ENCODE data around the gene PPM1A. TPM values are rescaled to one million over a fixed set of nuclear protein-coding genes. Genes with fewer than 3 reads are reported as not detected.

Gene PPM1A
- total RNA-seq, 1 experiment from 2014 or later, result 38.9 TPM

DNA sequence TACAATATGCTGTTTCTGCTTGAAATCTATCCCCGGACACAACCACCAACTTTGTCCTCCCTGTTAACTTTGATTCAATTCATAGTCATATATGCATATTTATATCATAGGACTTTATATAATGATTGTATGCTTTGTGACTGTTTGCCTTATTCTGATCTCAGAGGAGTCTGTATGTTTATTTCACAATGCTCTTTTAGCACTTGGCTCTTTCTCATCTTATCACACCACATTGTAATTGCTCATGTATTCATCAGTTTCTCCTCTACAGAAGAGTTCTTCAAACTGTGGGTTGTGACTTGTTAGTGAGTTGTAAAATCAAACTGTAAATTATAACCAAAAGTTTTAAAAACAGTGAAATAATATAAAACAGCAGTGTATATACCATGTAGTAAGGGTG is 21.7 kb upstream of the PPM1A start:
- no TSS peak for BruUV-seq (replicated peaks)
- intact Hi-C loops (cut with micrococcal nuclease; ENCODE audit: unreplicated experiment), result no loop called here
- H3K4me3 Mint-ChIP-seq (ENCODE audit: low read depth, unreplicated experiment), result no peak overlapping the region
- DNase-seq, result no peak
- no peak overlapping the region for H3K27ac Mint-ChIP-seq (ENCODE audit: unreplicated experiment)
- no peaks in the 10 kb centered on the region for H3K4me1 Mint-ChIP-seq (ENCODE audit: low read depth, unreplicated experiment)
- no peaks in the 10 kb centered on the region for H3K9me3 Mint-ChIP-seq (ENCODE audit: low read depth, unreplicated experiment)
- H3K36me3 Mint-ChIP-seq (ENCODE audit: insufficient read depth, unreplicated experiment), result no peaks in the 10 kb centered on the region
- TF ChIP-seq, protein P1, sequence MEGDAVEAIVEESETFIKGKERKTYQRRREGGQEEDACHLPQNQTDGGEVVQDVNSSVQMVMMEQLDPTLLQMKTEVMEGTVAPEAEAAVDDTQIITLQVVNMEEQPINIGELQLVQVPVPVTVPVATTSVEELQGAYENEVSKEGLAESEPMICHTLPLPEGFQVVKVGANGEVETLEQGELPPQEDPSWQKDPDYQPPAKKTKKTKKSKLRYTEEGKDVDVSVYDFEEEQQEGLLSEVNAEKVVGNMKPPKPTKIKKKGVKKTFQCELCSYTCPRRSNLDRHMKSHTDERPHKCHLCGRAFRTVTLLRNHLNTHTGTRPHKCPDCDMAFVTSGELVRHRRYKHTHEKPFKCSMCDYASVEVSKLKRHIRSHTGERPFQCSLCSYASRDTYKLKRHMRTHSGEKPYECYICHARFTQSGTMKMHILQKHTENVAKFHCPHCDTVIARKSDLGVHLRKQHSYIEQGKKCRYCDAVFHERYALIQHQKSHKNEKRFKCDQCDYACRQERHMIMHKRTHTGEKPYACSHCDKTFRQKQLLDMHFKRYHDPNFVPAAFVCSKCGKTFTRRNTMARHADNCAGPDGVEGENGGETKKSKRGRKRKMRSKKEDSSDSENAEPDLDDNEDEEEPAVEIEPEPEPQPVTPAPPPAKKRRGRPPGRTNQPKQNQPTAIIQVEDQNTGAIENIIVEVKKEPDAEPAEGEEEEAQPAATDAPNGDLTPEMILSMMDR (IDR thresholded peaks at IDR 0.05; ENCODE audit: unreplicated experiment), result no peak
- no peaks in the 10 kb centered on the region for H3K27me3 Mint-ChIP-seq (ENCODE audit: unreplicated experiment)
- CTCF ChIA-PET, result no interaction called here

DNA sequence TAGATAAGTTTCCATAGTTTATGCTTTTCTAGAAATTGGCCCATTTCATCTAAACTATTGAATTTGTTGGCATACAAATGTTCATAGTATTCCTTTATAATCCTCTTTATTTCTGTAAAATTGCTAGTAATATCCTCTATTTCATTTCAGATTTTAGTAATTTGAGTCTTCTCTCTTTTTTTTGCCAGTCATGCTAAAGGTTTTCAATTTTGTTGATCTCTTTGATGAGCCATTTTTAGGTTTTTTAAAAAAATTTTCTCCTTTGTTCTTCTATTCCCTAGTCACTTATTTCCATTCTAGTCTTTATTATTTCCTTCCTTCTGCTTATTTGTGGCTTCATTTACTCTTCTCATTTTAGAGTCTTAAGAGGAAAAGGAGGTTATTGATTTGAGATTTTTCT is 19.4 kb upstream of the PPM1A start:
- H3K4me1 Mint-ChIP-seq (ENCODE audit: low read depth, unreplicated experiment), result no peaks in the 10 kb centered on the region
- no peaks in the 10 kb centered on the region for H3K36me3 Mint-ChIP-seq (ENCODE audit: insufficient read depth, unreplicated experiment)
- TF ChIP-seq, protein P1 (IDR thresholded peaks at IDR 0.05; ENCODE audit: unreplicated experiment), result no peak
- H3K27ac Mint-ChIP-seq (ENCODE audit: unreplicated experiment), result no peak overlapping the region
- intact Hi-C loops (cut with micrococcal nuclease; ENCODE audit: unreplicated experiment), result no loop called here
- no peak for DNase-seq
- CTCF ChIA-PET, result no interaction called here
- no peaks in the 10 kb centered on the region for H3K9me3 Mint-ChIP-seq (ENCODE audit: low read depth, unreplicated experiment)
- no peak overlapping the region for H3K4me3 Mint-ChIP-seq (ENCODE audit: low read depth, unreplicated experiment)
- H3K27me3 Mint-ChIP-seq (ENCODE audit: unreplicated experiment), result no peaks in the 10 kb centered on the region
- no TSS peak for BruUV-seq (replicated peaks)

DNA sequence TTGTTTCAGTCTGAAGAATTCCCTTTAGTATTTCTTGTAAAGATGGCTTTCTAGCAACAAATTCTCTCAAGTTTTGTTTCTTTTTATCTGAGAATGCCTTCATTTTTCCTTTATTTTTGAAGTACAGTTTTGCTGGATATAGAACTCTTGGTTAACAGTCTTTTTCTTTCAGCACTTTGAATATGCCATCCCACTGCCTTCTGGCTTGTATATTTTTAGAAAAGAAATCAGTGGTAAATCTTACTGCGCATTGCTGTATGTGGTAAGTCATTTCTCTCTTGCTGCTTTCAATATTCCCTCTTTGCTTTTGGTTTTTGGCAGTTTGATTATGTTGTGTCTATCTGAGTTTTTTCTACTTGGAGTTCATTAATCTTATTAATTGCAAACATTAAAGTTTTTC is 16.8 kb upstream of the PPM1A start:
- Mint-ChIP-seq H3K36me3 (ENCODE audit: insufficient read depth, unreplicated experiment) (no peaks in the 10 kb centered on the region), H3K4me1 (ENCODE audit: low read depth, unreplicated experiment) (no peaks in the 10 kb centered on the region), H3K27me3 (ENCODE audit: unreplicated experiment) (no peaks in the 10 kb centered on the region), H3K27ac (ENCODE audit: unreplicated experiment) (no peak overlapping the region), H3K9me3 (ENCODE audit: low read depth, unreplicated experiment) (no peaks in the 10 kb centered on the region), H3K4me3 (ENCODE audit: low read depth, unreplicated experiment) (no peak overlapping the region)
- BruUV-seq (replicated peaks), result no TSS peak
- TF ChIP-seq, protein P1 (IDR thresholded peaks at IDR 0.05; ENCODE audit: unreplicated experiment), result no peak
- intact Hi-C loops (cut with micrococcal nuclease; ENCODE audit: unreplicated experiment), result no loop called here
- CTCF ChIA-PET, result no interaction called here
- no peak for DNase-seq

DNA sequence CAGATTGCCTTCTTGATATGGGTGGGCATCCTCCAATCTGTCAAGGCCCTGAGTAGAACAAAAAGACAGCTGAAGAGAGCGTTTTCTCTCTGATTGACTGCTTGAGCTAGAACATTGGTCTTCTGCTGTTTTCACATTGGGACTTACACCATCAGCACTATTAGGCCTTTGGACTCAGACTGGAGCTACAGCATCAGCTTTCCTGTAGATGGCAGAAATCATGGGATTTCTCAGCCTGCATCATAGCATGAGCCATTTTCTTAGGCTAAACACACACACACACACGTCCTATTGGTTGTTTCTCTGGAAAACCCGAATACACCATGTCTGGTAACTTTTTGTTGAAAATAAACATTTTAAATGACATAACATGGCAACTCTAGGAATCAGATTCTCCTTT is 15.8 kb upstream of the PPM1A start:
- BruUV-seq (replicated peaks), result no TSS peak

More for the DNA sequence above, 15.8 kb upstream of the PPM1A start:
- Mint-ChIP-seq H3K4me1 (ENCODE audit: low read depth, unreplicated experiment) (no peaks in the 10 kb centered on the region), H3K27me3 (ENCODE audit: unreplicated experiment) (no peaks in the 10 kb centered on the region), H3K36me3 (ENCODE audit: insufficient read depth, unreplicated experiment) (no peaks in the 10 kb centered on the region), H3K4me3 (ENCODE audit: low read depth, unreplicated experiment) (no peak overlapping the region), H3K27ac (ENCODE audit: unreplicated experiment) (no peak overlapping the region), H3K9me3 (ENCODE audit: low read depth, unreplicated experiment) (no peaks in the 10 kb centered on the region)
- intact Hi-C loops (cut with micrococcal nuclease; ENCODE audit: unreplicated experiment), result no loop called here
- DNase-seq, result no peak
- TF ChIP-seq, protein P1 (IDR thresholded peaks at IDR 0.05; ENCODE audit: unreplicated experiment), result no peak
- CTCF ChIA-PET, result interaction anchor here (0.6 to 1.4 kb wide), 2 partner anchors 15 to 59 kb away, joined by 3 to 5 read pairs; no protein-coding TSS in a partner anchor
